22Rv1 (cell line): Measurements from ENCODE around the gene GOLM1.

Experiments
- ZFX ChIP-seq: fragments of 450-650 bp; IDR thresholded peaks from 2 replicates; pipeline ENCODE4 v1.6.1; 2017; ENCODE audit warnings: antibody characterized with exemption, borderline replicate concordance
- TF ChIP-seq, protein P1 (sequence below): fragments of 450-650 bp; IDR thresholded peaks from 2 replicates; pipeline ENCODE4 v1.5.1; 2017; ENCODE audit warnings: mild to moderate bottlenecking

DNA sequence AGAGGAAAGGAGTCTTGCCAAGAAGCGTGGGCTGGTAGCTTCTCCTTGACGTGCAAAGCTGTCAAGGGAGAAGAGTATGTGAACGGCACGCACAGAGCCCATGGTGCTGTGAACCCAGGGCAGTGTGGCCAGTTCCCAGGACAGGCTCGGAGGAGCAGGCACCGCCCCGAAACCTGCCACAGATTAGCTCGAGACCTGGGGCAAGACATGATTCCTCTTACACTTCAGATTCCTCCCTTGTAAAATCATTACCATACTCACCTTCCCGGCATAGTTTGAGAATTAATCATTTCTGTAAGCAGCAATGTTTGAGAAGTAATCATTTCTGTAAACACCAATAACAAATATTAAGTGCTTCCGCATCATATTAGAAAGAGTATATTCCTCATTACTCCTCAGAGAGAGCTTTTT, 19.9 kb downstream of the GOLM1 start:
- TF ChIP-seq, protein P1, sequence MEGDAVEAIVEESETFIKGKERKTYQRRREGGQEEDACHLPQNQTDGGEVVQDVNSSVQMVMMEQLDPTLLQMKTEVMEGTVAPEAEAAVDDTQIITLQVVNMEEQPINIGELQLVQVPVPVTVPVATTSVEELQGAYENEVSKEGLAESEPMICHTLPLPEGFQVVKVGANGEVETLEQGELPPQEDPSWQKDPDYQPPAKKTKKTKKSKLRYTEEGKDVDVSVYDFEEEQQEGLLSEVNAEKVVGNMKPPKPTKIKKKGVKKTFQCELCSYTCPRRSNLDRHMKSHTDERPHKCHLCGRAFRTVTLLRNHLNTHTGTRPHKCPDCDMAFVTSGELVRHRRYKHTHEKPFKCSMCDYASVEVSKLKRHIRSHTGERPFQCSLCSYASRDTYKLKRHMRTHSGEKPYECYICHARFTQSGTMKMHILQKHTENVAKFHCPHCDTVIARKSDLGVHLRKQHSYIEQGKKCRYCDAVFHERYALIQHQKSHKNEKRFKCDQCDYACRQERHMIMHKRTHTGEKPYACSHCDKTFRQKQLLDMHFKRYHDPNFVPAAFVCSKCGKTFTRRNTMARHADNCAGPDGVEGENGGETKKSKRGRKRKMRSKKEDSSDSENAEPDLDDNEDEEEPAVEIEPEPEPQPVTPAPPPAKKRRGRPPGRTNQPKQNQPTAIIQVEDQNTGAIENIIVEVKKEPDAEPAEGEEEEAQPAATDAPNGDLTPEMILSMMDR, result no peak
- no peak for TF ChIP-seq ZFX
